H1 (cell line): ENCODE measurements around the gene ART5. TPM values are rescaled to one million over a fixed set of nuclear protein-coding genes. Genes with fewer than 3 reads are reported as not detected.

Experiments used
- CBX5 ChIP-seq: fragments of 300-800, 300-1000 bp; sonication (generic); IDR thresholded peaks from 2 replicates; pipeline ENCODE4 v1.7.1; 2016; ENCODE audit warnings: antibody characterized with exemption, low read length, low read depth
- RXRA ChIP-seq: IDR thresholded peaks from 2 replicates; pipeline ENCODE4 v1.6.1; 2011; ENCODE audit warnings: low read depth, mild to moderate bottlenecking, low read length, moderate library complexity; ENCODE audit not compliant: insufficient read depth
- SAP30 ChIP-seq: fragments of 300-600 bp; sonication (generic); IDR thresholded peaks from 2 replicates; pipeline ENCODE4 v1.7.1; 2012; ENCODE audit warnings: low read length, moderate library complexity, mild to moderate bottlenecking, inconsistent platforms; ENCODE audit not compliant: insufficient read depth, insufficient replicate concordance
- SIN3A ChIP-seq, 2 experiments: IDR thresholded peaks in 1 of 2; conservative IDR thresholded peaks in 1 of 2; 2 replicates each; pipeline ENCODE4 v1.6.1; 2011 to 2012; ENCODE audit warnings: low read length in 2 of 2, improper control_type of control experiment in 1 of 2, low read depth in 1 of 2, mild to moderate bottlenecking in 1 of 2
- ZNF274 ChIP-seq: IDR thresholded peaks from 2 replicates; pipeline ENCODE4 v1.7.0; 2012; ENCODE audit warnings: low read length, borderline replicate concordance; ENCODE audit errors: extremely low read depth
- polyA plus RNA-seq, 7 experiments: library from polyadenylated mRNA; depleted of rRNA in 3 of 7; stranded (reverse) in 5 of 7; unstranded in 2 of 7; fragments of >200 nt in 5 of 7; fragments of 200-250 nt in 2 of 7; gene quantifications; 1 replicate in 5 of 7; 2 replicates in 1 of 7; 4 replicates in 1 of 7; pipeline versions ENCODE4 v1.2.1 to v1.2.3, GENCODE V29; 2011 to 2013; ENCODE audit warnings: missing spikeins in 2 of 7, mixed read lengths in 2 of 7
- total RNA-seq: library from RNA; stranded (reverse); fragmentation: NEBNext Ultra II Directional; extraction: Animal tissue kit (Norgen Biotek cat#: 25700); gene quantifications from 2 replicates; pipeline ENCODE4 v1.2.1, GENCODE V29; 2021

The ART5 gene
- total and polyA plus RNA-seq, 2 of the 8 experiments (the other 6 are each of a cell fraction or from before 2014, with no cell fraction given), result 6.0 to 7.5 TPM

- TF ChIP-seq SAP30 (no peak), ZNF274 (no peak), RXRA (no peak), SIN3A (conservative IDR thresholded peaks at IDR 0.05 in 1 of 2, IDR thresholded peaks at IDR 0.05 in 1 of 2; ENCODE audit: low read depth in 1 of 2, low read length in 2 of 2) (no peak), CBX5 (no peak)
Measured at GRCh38 chr11:3635641-3636375, 6.0 kb downstream of the ART5 start (continued).
